Skeletal muscle satellite cell (primary cell): ENCODE measurements around the gene MCM9.
A peak's percentile ranks its signal among the peaks of the same experiment; 100 is the strongest.

Experiments used
- H3K27me3 ChIP-seq: 2 replicates; pipeline ENCODE4 v1.7.0; 2013; ENCODE audit warnings: low read length; ENCODE audit not compliant: control insufficient read depth, insufficient read depth
- H3K36me3 ChIP-seq: 2 replicates; pipeline ENCODE4 v1.7.0; 2013; ENCODE audit warnings: mild to moderate bottlenecking, control low read depth, low read length; ENCODE audit not compliant: insufficient read depth
- H3K4me1 ChIP-seq: 2 replicates; pipeline ENCODE4 v1.7.0; 2013; ENCODE audit warnings: low read length; ENCODE audit not compliant: control insufficient read depth, insufficient read depth
- H3K4me2 ChIP-seq: 2 replicates; pipeline ENCODE4 v1.7.0; 2013; ENCODE audit warnings: mild to moderate bottlenecking, low read length
- H3K4me3 ChIP-seq: 2 replicates; pipeline ENCODE4 v1.7.0; 2013; ENCODE audit warnings: low read length
- H3K9ac ChIP-seq: 2 replicates; pipeline ENCODE4 v1.7.0; 2013; ENCODE audit warnings: mild to moderate bottlenecking, low read depth, low read length, moderate library complexity
- H3K9me3 ChIP-seq: replicated peaks from 2 replicates; pipeline ENCODE4 v1.7.0; 2013; ENCODE audit warnings: mild to moderate bottlenecking, control low read depth, low read length

MCM9 gene

DNA sequence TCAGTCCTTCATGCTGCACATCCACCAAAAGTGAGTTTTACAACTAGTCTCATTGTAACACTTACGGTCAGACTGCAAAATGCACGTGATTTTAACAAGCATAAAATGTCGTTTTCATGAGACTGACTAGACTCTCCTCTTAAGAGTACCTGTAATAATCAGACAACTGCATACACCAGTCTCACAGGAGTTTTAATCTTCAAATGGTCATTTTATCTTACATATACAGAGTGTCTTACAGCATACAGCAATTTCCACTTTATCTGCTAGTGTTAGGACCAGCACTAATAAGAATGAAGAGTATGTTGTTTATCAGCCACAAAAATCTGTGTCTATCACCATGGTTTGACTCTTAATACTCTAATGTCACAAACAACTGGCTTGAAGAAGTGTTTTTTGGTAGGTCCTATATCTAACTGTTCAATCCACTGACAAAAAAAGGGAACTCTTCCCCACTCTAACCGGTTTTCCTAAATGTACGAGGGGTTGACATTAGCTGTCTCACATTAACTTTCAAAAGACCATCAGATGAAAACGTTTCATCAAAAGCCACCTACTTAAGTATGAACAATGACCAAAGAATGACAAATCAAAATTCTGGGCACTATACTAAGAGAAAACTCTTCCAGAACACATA, 42.5 kb downstream of the MCM9 start:
- H3K36me3 ChIP-seq, result peaks cover 4% of the 10 kb centered on the region
- H3K9ac ChIP-seq, result peak overlapping the region; percentile 85

GRCh38 chr6:118890997-118891790, 43.8 kb downstream of the MCM9 start:
- Histone ChIP-seq H3K4me1 (peaks cover 19% of the 10 kb centered on the region), H3K9me3 (no peaks in the 10 kb centered on the region), H3K9ac (no peak overlapping the region), H3K4me2 (peak overlapping the region; percentile 86), H3K36me3 (no peaks in the 10 kb centered on the region), H3K4me3 (no peak overlapping the region), H3K27me3 (no peaks in the 10 kb centered on the region)

More for the DNA sequence above, 42.5 kb downstream of the MCM9 start:
- H3K4me3 ChIP-seq, result peak overlapping the region; percentile 93
- H3K4me2 ChIP-seq, result peak overlapping the region; percentile 86
- no peaks in the 10 kb centered on the region for H3K27me3 ChIP-seq
- H3K4me1 ChIP-seq, result peaks cover 19% of the 10 kb centered on the region
- H3K9me3 ChIP-seq, result no peaks in the 10 kb centered on the region

GRCh38 chr6:118889163-118889562, 45.8 kb downstream of the MCM9 start:
- H3K27me3 ChIP-seq, result no peaks in the 10 kb centered on the region
- no peaks in the 10 kb centered on the region for H3K9me3 ChIP-seq
- H3K4me2 ChIP-seq, result no peak overlapping the region
- peaks cover 19% of the 10 kb centered on the region for H3K4me1 ChIP-seq
- H3K9ac ChIP-seq, result no peak overlapping the region
- H3K4me3 ChIP-seq, result no peak overlapping the region
- no peaks in the 10 kb centered on the region for H3K36me3 ChIP-seq

DNA sequence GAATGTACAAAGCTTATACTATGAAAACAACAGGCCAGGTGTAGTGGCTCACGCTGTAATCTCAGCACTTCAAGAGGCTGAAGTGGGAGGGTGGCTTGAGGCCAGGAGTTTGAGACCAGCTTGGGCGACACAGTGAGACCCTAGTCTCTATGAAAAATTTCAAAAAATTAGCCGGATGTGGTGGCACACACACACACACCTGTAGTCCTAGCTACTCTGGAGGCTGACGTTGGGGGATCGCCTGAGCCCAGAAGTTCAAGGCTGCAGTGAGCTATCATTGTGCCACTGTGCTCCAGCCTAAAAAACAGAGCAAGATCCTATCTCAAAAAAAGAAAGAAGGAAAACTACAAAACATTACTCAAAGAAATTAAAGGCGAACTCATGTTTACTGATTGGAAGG, 48.3 kb downstream of the MCM9 start:
- H3K4me3 ChIP-seq, result no peak overlapping the region
- H3K4me1 ChIP-seq, result peaks cover 10% of the 10 kb centered on the region
- no peaks in the 10 kb centered on the region for H3K36me3 ChIP-seq
- no peaks in the 10 kb centered on the region for H3K27me3 ChIP-seq
- H3K9me3 ChIP-seq, result no peaks in the 10 kb centered on the region
- H3K4me2 ChIP-seq, result no peak overlapping the region
- no peak overlapping the region for H3K9ac ChIP-seq

DNA sequence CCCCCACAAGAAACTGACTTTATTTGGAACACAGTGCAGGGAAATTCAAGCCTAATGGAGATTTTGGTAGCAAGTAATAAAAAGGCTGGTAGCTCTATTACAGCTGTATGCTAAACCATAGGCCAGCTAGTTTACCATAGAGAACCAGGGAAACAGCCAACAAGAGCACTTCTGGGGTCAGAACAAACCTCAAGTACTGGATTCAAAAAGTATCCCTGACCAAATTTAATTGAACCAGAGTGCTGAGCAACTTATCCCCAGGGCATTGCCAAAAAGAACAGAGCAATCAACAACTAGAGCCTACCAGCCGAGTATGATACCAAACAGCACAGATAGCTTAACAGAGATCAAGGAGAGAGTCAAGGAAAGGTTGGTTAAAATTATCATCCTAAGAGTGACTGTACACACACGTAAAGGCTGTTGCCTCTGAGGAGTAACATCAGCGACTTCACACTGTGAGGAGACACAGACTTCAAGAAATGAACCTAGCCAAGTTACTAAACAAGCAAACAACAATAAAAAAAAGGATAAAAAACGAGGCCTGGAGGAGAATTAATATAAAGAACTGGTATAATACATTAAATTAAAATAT, 52.5 kb downstream of the MCM9 start:
- no peak overlapping the region for H3K4me2 ChIP-seq
- no peak overlapping the region for H3K4me3 ChIP-seq
- H3K9ac ChIP-seq, result no peak overlapping the region
- H3K36me3 ChIP-seq, result no peaks in the 10 kb centered on the region
- peaks cover 2% of the 10 kb centered on the region for H3K4me1 ChIP-seq
- H3K9me3 ChIP-seq, result no peaks in the 10 kb centered on the region
- no peaks in the 10 kb centered on the region for H3K27me3 ChIP-seq

DNA sequence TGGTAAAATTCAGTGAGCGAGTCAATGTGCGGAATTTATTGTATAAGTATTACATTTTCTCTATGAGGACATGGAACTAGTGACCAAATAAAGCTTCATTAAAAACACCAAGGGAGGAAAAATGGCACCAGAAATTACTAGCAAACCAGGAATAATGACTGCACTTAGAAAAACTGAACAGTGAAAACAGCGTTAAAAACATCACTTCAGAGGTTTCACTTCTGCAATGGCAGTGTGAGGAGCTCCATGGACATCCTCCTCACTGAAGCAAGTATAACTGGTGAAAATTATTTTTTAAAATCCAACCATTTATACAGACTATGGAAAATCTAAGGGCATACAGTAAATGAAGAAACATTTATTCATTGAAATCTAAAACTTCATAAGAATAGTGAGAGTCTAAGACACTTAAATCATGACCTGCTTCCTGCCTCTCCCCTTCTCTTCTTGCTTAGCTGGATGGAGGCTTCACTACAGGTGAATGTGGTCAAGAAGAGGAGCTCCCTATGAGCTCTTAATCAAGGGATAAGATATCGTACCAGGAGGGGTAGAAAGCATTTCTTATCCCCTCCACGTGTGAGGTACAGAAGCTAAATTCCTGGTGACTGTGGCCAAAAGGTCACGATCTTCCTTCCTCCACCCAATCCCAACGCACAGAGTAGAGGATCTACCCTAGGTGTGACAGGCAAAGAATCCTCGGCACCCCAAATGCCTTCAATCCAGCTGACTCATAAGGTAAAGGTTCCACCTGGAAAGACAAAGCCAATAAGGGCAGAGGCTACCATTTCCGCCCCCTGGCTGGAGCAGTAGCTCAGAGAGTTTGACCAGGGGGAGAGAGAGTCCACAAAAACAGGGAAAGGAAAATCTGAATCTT, 53.3 kb downstream of the MCM9 start:
- Histone ChIP-seq H3K36me3 (no peaks in the 10 kb centered on the region), H3K4me2 (no peak overlapping the region), H3K4me1 (peaks cover 9% of the 10 kb centered on the region), H3K9me3 (no peaks in the 10 kb centered on the region), H3K9ac (no peak overlapping the region), H3K4me3 (no peak overlapping the region), H3K27me3 (no peaks in the 10 kb centered on the region)

DNA sequence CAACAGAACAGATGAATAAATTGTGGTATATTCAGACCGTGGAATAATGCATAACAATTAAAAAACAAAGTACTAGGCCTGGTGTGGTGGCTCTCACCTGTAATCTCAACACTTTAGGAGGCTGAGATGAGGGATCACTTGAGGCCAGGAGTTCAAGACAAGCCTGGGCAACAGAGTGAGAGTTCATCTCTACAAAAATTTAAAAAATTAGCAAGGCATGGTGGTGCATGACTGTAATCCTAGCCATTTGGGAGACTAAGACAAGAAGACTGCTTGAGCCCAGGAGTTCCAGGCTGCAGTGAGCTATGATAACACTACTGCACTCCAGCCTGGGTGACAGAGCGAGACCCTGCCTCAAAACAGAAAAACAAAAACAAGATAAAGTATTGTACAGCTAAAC, 57.2 kb downstream of the MCM9 start:
- no peaks in the 10 kb centered on the region for H3K27me3 ChIP-seq
- H3K4me3 ChIP-seq, result no peak overlapping the region
- H3K36me3 ChIP-seq, result no peaks in the 10 kb centered on the region
- no peak overlapping the region for H3K9ac ChIP-seq
- H3K4me2 ChIP-seq, result no peak overlapping the region
- H3K9me3 ChIP-seq, result no peaks in the 10 kb centered on the region
- H3K4me1 ChIP-seq, result peaks cover 21% of the 10 kb centered on the region

DNA sequence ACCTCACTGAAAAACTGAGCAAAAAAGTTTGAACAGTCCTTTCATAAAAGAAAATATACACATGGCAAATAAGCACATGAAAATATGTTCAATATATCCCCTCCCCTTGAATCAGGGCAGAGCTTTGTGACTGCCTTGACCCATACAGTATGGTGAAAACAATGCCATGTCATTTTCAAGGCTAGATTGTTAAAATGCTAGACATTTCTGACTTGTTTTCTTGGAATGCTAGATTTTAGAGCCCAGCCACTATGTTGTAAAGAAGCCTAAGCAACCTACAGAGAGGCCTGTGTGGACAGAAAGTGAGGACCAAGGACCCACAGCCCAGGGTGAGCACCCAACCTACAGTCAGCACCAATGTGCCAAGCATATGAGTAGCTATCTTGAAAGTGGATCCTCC, 58.1 kb downstream of the MCM9 start:
- Histone ChIP-seq H3K4me1 (peaks cover 24% of the 10 kb centered on the region), H3K4me3 (peak overlapping the region; percentile 38), H3K9ac (peak overlapping the region; percentile 72)

DNA sequence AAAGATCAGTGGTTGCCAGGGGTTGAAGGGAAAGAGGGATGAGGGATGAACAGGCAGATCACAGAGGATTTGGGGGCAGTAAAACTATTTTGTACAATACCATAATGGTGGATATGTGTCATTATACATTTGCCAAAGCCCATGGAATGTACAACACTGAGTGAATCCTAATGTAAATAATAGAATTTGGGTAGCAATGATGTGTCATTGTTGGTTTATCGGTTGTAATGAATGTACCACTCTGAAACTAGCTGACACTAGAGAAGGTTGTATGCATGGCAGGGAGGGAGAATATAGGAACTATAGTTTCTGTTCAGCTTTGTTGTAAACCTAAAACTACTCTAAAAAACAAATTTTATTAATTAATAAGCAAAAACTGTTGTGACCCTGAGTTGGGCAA, 58.8 kb downstream of the MCM9 start:
- peak overlapping the region; percentile 65 for H3K4me2 ChIP-seq
- H3K27me3 ChIP-seq, result no peaks in the 10 kb centered on the region
- H3K4me1 ChIP-seq, result peaks cover 24% of the 10 kb centered on the region
- no peaks in the 10 kb centered on the region for H3K9me3 ChIP-seq
- H3K9ac ChIP-seq, result peak overlapping the region; percentile 72
- H3K36me3 ChIP-seq, result no peaks in the 10 kb centered on the region
- peak overlapping the region; percentile 38 for H3K4me3 ChIP-seq

More for the DNA sequence above, 58.1 kb downstream of the MCM9 start:
- no peaks in the 10 kb centered on the region for H3K27me3 ChIP-seq
- no peaks in the 10 kb centered on the region for H3K36me3 ChIP-seq
- H3K4me2 ChIP-seq, result peak overlapping the region; percentile 65
- H3K9me3 ChIP-seq, result no peaks in the 10 kb centered on the region

DNA sequence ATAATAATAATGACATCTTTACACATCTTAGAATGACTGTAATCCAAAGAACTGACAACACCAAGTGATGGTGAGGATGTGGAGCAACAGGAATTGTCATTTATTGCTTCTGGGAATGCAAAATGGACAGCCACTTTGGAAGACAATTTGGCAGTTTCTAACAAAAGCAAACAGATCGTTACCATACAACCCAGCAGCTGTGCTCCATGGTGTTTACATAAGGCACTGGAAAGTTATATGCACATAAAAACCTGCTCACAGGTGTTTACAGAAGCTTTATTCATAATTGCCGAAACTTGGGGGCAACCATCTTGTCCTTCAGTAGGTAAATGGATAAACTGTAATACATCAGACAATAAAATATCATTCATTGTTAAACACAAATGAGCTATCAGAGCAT, 59.3 kb downstream of the MCM9 start:
- peaks cover 24% of the 10 kb centered on the region for H3K4me1 ChIP-seq
- no peaks in the 10 kb centered on the region for H3K27me3 ChIP-seq
- H3K4me3 ChIP-seq, result no peak overlapping the region
- no peak overlapping the region for H3K9ac ChIP-seq
- H3K36me3 ChIP-seq, result no peaks in the 10 kb centered on the region
- no peaks in the 10 kb centered on the region for H3K9me3 ChIP-seq
- peak overlapping the region; percentile 65 for H3K4me2 ChIP-seq

DNA sequence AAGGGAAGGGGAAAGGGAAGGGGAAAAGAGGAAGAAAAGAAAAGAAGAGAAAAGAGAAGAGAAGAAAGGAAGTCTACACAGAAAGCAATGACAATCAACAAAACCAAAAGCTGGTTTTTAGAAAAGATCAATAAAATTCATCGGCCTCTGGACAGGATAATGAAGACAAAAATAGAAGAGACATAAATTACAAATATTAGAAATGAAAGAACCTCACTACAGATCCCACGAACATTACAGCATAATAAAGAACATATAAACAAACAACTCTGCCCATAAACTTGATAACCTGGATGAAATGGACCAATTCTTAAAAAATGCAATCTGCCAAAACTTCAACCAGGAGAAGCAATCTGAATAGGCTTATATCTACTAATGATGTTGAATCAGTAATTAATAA, 61.7 kb downstream of the MCM9 start:
- Histone ChIP-seq H3K4me2 (no peak overlapping the region), H3K4me3 (no peak overlapping the region), H3K4me1 (peaks cover 33% of the 10 kb centered on the region), H3K9me3 (no peaks in the 10 kb centered on the region), H3K36me3 (no peaks in the 10 kb centered on the region), H3K27me3 (no peaks in the 10 kb centered on the region), H3K9ac (no peak overlapping the region)
